ENCODE measurements around the gene RNF224. TPM values are rescaled to one million over a fixed set of nuclear protein-coding genes. Genes with fewer than 3 reads are reported as not detected.

Gene RNF224
- total and polyA plus RNA-seq, 2 of the 13 experiments (the other 11 are each of a cell fraction or from before 2014, with no cell fraction given): 0.09 TPM; not detected in 1

GRCh38 chr9:137229903-137230704, 2.8 kb downstream of the RNF224 start (continued):
- TF ChIP-seq ZNF720 (CRISPR knock-in tag; IDR thresholded peaks at IDR 0.05) (no peak), ZNF350 (CRISPR knock-in tag; IDR thresholded peaks at IDR 0.05; ENCODE audit: borderline replicate concordance, low read depth) (peak; percentile 88), IKZF5 (CRISPR knock-in tag; IDR thresholded peaks at IDR 0.05) (0 out of 2 replicates have a peak, but pooled peaks have one; percentile 30), ZHX2 (IDR thresholded peaks at IDR 0.05; ENCODE audit: low read depth) (no peak), ZHX2 (CRISPR knock-in tag; IDR thresholded peaks at IDR 0.05; ENCODE audit: borderline replicate concordance) (no peak), ZNF580 (CRISPR knock-in tag; IDR thresholded peaks at IDR 0.05; ENCODE audit: borderline replicate concordance, low read depth) (peak; percentile 63; the same call in 1 of the 2 replicates), ATF7 (IDR thresholded peaks at IDR 0.05) (no peak), ATF7 (CRISPR knock-in tag; IDR thresholded peaks at IDR 0.05) (no peak), CSRNP2 (CRISPR knock-in tag; conservative IDR thresholded peaks at IDR 0.05; ENCODE audit: low read depth) (no peak), ZNF703 (CRISPR knock-in tag; IDR thresholded peaks at IDR 0.05; ENCODE audit: borderline replicate concordance) (no peak), SP1 (IDR thresholded peaks at IDR 0.05) (no peak), SP1 (CRISPR knock-in tag; IDR thresholded peaks at IDR 0.05) (no peak), PATZ1 (CRISPR knock-in tag; IDR thresholded peaks at IDR 0.05) (peak; percentile 86), ZNF776 (CRISPR knock-in tag; IDR thresholded peaks at IDR 0.05) (0 out of 2 replicates have a peak, but pooled peaks have one; percentile 64), UBTF (CRISPR knock-in tag; IDR thresholded peaks at IDR 0.05) (peak; percentile 82)
